RWPE1 (cell line): ENCODE measurements around the gene TAF11.

Experiments used
- CTCF ChIA-PET: fragments of 350-600 bp; sonication (Branson Sonifier 250); formaldehyde crosslinking; extraction: SDS; loops from one replicate; lab custom pipeline; 2021; lab: Yijun Ruan, JAX
- POLR2A ChIA-PET: fragments of 400-600 bp; formaldehyde crosslinking; extraction: SDS; loops from one replicate; lab custom pipeline; 2020; ENCODE audit warnings: antibody characterized with exemption; ENCODE audit not compliant: low non-redundant PET; lab: Yijun Ruan, JAX
- DNase-seq: peaks from one replicate; pipeline ENCODE4 v3.0.0; 2012; ENCODE audit warnings: low spot score
- H3K27ac ChIP-seq: fragments of 450-650 bp; 2 replicates; pipeline ENCODE4 v1.5.1; 2017
- TF ChIP-seq, protein P1 (sequence below): fragments of 450-650 bp; conservative IDR thresholded peaks from 2 replicates; pipeline ENCODE4 v1.5.1; 2017; ENCODE audit warnings: low read depth, mild to moderate bottlenecking

TAF11 gene

DNA sequence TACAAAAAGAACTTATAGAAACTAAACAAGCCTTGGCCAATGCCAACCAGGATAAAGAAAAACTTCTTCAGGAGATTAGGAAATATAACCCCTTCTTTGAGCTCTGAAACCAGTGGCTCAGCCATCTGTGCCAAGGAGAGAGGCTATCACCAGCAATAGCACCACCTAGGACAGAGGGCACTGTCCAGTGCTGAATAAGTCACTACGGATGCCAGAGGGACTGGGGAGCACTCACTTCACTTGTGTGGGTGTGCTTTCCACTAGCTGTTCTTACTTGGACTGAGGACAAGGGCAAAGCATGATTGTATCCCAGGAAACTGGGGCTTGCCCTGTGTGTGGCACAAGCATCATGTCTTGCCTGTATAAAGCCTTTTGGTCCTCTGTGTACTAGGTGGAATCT, 15.5 kb downstream of the TAF11 start:
- no peak overlapping the region for H3K27ac ChIP-seq
- POLR2A ChIA-PET: no interaction called here
- TF ChIP-seq, protein P1, sequence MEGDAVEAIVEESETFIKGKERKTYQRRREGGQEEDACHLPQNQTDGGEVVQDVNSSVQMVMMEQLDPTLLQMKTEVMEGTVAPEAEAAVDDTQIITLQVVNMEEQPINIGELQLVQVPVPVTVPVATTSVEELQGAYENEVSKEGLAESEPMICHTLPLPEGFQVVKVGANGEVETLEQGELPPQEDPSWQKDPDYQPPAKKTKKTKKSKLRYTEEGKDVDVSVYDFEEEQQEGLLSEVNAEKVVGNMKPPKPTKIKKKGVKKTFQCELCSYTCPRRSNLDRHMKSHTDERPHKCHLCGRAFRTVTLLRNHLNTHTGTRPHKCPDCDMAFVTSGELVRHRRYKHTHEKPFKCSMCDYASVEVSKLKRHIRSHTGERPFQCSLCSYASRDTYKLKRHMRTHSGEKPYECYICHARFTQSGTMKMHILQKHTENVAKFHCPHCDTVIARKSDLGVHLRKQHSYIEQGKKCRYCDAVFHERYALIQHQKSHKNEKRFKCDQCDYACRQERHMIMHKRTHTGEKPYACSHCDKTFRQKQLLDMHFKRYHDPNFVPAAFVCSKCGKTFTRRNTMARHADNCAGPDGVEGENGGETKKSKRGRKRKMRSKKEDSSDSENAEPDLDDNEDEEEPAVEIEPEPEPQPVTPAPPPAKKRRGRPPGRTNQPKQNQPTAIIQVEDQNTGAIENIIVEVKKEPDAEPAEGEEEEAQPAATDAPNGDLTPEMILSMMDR: no peak
- no peak for DNase-seq
- CTCF ChIA-PET: interaction anchor here (0.6 kb wide), 3 partner anchors 217 to 728 kb away, joined by 3 to 4 read pairs (median 3); no protein-coding TSS in a partner anchor

DNA sequence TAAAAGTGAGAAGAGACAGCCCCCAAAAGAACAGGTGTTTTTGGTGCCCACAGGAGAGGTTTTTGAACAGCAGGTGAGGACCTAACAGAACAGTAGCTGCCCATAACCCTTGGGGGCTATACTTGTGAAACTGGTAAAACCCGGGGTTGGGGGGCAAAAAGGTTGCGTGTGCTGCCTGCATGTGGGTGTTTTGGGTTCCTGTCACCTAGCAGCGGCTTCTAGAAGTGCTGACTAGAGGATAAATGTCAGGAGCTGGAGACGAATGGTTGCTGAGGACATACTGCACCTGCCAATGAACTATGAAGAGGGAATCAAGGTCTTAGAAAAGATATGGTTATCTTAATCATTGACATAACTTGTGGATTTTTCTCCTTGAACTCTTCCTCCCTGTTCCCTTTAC, 16.0 kb downstream of the TAF11 start:
- no peak overlapping the region for H3K27ac ChIP-seq
- DNase-seq: no peak
- TF ChIP-seq, protein P1: no peak
- CTCF ChIA-PET: interaction anchor here (0.6 to 1.1 kb wide), 4 partner anchors 13 to 333 kb away, joined by 3 to 4 read pairs (median 3); no protein-coding TSS in a partner anchor
- POLR2A ChIA-PET: no interaction called here

DNA sequence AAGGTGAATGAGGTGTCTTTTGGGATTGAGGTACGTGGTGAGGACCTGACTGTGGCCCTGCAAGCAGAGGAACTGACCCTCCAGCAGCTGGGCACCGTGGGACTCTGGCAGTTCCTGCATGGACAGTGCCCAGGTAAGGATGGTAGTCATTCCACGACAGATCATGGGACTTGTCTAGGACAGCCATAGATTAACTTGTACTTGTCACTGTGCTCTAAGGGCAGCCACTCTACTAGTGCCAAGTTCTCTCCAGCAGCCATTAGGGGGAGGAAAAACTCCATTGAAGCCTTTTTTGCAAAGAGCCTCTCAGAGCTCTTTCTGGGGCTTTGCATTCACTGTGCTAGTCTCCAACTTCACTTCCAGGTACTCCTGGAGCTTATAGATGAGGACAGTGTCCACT, 20.4 kb downstream of the TAF11 start:
- DNase-seq: no peak
- TF ChIP-seq, protein P1: no peak
- no peak overlapping the region for H3K27ac ChIP-seq
- ChIA-PET POLR2A (no interaction called here), CTCF (interaction anchor here (0.5 to 1.6 kb wide), 3 partner anchors 9 to 112 kb away, joined by 3 to 10 read pairs (median 4); no protein-coding TSS in a partner anchor)

DNA sequence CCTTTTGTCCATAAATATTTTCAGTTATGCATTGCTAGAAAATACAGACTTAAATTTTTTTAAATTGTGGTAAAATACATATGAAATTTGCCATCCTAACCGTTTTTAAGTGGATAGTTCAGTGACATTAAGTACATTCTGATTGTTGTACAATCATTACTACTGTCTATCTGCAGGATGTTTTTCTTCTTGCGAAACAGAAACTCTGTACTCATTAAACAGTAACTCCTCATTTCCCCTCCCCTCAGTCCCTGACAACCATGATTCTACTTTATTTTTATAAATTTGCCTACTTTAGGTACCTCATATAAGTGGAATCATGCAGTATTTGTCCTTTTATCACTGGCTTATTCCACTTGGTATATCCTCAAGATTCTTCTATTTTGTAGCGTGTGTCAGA, 21.3 kb downstream of the TAF11 start:
- no peak overlapping the region for H3K27ac ChIP-seq
- ChIA-PET POLR2A (no interaction called here), CTCF (no interaction called here)
- TF ChIP-seq, protein P1: no peak
- no peak for DNase-seq

DNA sequence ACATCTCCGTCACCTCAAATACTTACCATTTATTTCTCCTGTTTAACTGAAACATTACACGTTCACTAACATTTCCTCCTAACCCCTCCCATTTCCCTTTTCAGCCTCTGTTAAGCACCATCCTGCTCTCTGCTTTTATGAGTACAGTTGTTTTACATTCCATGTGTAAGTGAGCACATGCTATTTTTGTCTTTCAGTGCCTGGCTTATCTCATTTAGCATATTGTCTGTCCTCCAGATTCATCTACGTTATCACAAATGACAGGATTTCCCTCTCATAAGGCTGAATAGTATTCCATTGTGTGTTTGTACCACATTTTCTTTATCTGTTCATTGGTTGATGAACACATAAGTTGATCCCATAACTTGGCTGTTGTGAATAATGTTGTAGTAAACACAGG, 22.7 kb downstream of the TAF11 start:
- no peak overlapping the region for H3K27ac ChIP-seq
- TF ChIP-seq, protein P1: no peak
- DNase-seq: no peak
- ChIA-PET CTCF (no interaction called here), POLR2A (no interaction called here)

DNA sequence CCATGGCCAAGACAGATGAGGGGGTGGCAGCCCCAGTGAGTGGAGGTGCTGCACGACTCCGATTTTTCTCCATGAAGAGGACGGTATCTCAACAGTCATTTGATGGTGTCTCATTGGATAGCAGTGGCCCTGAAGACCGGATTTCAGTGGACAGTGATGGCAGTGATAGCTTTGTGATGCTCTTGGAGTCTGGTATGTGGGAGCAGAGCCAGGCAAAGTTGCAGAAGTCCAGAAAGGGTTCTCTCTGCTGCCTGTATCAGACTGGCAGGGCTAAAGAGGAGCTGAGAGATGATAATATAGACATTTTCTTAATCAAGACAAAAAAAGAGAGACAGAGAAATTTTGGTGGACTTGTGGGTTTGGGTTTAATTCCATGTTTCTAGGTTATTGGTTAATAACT, 23.8 kb downstream of the TAF11 start:
- ChIA-PET POLR2A (no interaction called here), CTCF (interaction anchor here (0.6 kb wide), 1 partner anchor 15 kb away, joined by 5 read pairs; no protein-coding TSS in a partner anchor)
- DNase-seq: no peak
- H3K27ac ChIP-seq: no peak overlapping the region
- TF ChIP-seq, protein P1: no peak

DNA sequence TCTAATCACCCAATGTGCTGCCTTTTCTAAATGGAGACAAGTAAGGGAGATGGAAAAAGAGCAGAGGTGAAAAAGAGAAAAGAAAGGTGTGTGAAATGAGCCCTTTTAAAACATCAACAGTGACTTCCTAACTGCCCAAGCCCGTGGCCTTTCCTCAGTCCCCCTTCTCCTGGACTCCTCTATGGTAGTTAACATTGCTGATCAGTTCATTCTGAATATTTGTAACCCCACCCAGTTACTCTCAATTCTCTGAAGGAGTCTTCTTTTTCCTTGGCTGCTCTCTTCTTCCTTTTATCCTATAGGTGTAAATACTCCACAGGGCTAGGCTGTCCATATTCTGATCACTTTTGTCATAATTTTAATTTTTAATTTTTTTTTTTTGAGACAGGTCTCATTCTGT, 27.1 kb downstream of the TAF11 start:
- CTCF ChIA-PET: no interaction called here
- no peak overlapping the region for H3K27ac ChIP-seq
- POLR2A ChIA-PET: no interaction called here
- TF ChIP-seq, protein P1: no peak
- no peak for DNase-seq
